Small intestine (tissue), 7 donors: ENCODE data around the gene PHF21A. TPM values are rescaled to one million over a fixed set of nuclear protein-coding genes. Genes with fewer than 3 reads are reported as not detected.
A peak's percentile ranks its signal among the peaks of the same experiment; 100 is the strongest.

ENCODE experiments used
- DNase-seq, 2 donors: peaks; one replicate each; pipeline versions ENCODE4 v3.0.0 to v3.0.0-alpha.2; 2013
- FAIRE-seq: peaks from 2 replicates; lab custom pipeline; 2012; peaks lifted over from hg19 to GRCh38; lab: Jason Lieb, UNC
- H3K27ac ChIP-seq, 3 donors: one replicate each; pipeline ENCODE4 v1.5.1; 2013; ENCODE audit warnings: low read length in 2 of 3, mild to moderate bottlenecking in 2 of 3, control low read depth in 1 of 3, inconsistent platforms in 1 of 3, low read depth in 1 of 3, moderate library complexity in 1 of 3
- H3K27me3 ChIP-seq, 3 donors: one replicate each; pipeline ENCODE4 v1.6.1; 2013; ENCODE audit warnings: low read length in 3 of 3, inconsistent platforms in 1 of 3; ENCODE audit not compliant: control insufficient read depth in 3 of 3, insufficient read depth in 3 of 3
- H3K36me3 ChIP-seq, 3 donors: one replicate each; pipeline ENCODE4 v1.6.1; 2013; ENCODE audit warnings: low read length in 3 of 3, inconsistent platforms in 1 of 3, low read depth in 1 of 3, mild to moderate bottlenecking in 1 of 3, moderate library complexity in 1 of 3; ENCODE audit not compliant: control insufficient read depth in 3 of 3, insufficient read depth in 2 of 3
- H3K4me1 ChIP-seq, 3 donors: one replicate each; pipeline ENCODE4 v1.6.1; 2013; ENCODE audit warnings: low read length in 2 of 3, inconsistent platforms in 1 of 3, low read depth in 1 of 3, mild to moderate bottlenecking in 1 of 3, moderate library complexity in 1 of 3; ENCODE audit not compliant: control insufficient read depth in 3 of 3, insufficient read depth in 2 of 3
- H3K4me3 ChIP-seq, 3 donors: one replicate each; pipeline ENCODE4 v1.5.1; 2013; ENCODE audit warnings: low read length in 3 of 3, control low read depth in 1 of 3, inconsistent platforms in 1 of 3, low read depth in 1 of 3, mild to moderate bottlenecking in 1 of 3, moderate library complexity in 1 of 3
- H3K9me3 ChIP-seq, 2 donors: one replicate each; pipeline ENCODE4 v1.6.1; 2013; ENCODE audit warnings: low read depth in 1 of 2, low read length in 1 of 2; ENCODE audit not compliant: control insufficient read depth in 2 of 2, insufficient read depth in 1 of 2
- WGBS, 3 donors: extraction: QIAGEN DNeasy Blood & Tissue Kit; methylation state at CpG; one replicate each; pipeline ENCODE4 v1.1.7; 2013; 5-methylcytosine and 5-hydroxymethylcytosine counted together
- polyA plus RNA-seq, 4 donors: library from polyadenylated mRNA; stranded (reverse) in 3 of 4; unstranded in 1 of 4; fragments of 200-250 nt in 3 of 4; fragments of 120-200 nt in 1 of 4; gene quantifications; one replicate each; pipeline versions ENCODE4 v1.2.1 to v1.2.3, GENCODE V29; 2013
- donor health status: healthy with polysubstance abuse.
- donor health status: control.
- donor health status: control.
- donor health status: Bipolar disorder and iron deficiency.
- donor health status: healthy.

PHF21A gene
- polyA plus RNA-seq, 4 donors, result 4.9 to 22.6 (median 7.7) TPM

DNA sequence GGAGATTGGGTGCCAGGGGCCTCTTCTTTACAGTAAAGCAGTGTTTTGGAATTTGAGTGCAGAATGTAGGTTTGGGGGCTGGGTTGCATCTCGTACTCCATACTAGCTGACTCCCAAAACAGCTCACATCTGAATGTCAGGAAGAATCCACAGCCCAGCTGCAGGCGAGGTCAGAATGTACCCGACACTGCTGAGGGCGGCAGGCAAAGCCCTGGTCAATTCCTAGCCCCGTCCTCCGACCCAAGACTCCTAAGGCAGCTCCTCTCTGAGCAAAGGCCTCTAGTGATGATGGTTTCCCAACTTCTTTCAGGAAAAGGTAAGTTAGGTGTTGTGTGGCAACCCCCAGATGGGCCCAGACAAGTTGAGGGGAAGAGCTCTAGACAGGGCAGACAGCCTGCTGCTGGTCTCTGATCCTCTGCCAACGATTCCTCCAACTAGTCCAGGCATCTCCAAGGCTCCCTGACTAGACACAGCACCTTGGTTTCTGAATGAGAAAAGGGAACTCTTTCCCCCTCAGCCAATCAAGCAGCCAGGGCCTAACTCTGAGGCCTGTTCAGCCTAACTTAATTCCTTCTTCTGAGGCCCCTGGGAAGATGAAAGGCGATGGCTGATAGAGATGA lies 190.2 kb downstream of the PHF21A start:
- Histone ChIP-seq H3K27me3 (no peaks in the 10 kb centered on the region), H3K4me3 (no peak overlapping the region), H3K4me1 (peaks cover 0 to 15% (median 0%) of the 10 kb centered on the region in 3 donors), H3K9me3 (no peaks in the 10 kb centered on the region), H3K27ac (no peak overlapping the region), H3K36me3 (peaks cover 3 to 71% (median 6%) of the 10 kb centered on the region in 3 donors)
- DNase-seq (no peak), FAIRE-seq (no peak)
- WGBS, 3 donors, result 79 to 83% (median 82%) methylated on average over 8 of the region's 8 CpGs

DNA sequence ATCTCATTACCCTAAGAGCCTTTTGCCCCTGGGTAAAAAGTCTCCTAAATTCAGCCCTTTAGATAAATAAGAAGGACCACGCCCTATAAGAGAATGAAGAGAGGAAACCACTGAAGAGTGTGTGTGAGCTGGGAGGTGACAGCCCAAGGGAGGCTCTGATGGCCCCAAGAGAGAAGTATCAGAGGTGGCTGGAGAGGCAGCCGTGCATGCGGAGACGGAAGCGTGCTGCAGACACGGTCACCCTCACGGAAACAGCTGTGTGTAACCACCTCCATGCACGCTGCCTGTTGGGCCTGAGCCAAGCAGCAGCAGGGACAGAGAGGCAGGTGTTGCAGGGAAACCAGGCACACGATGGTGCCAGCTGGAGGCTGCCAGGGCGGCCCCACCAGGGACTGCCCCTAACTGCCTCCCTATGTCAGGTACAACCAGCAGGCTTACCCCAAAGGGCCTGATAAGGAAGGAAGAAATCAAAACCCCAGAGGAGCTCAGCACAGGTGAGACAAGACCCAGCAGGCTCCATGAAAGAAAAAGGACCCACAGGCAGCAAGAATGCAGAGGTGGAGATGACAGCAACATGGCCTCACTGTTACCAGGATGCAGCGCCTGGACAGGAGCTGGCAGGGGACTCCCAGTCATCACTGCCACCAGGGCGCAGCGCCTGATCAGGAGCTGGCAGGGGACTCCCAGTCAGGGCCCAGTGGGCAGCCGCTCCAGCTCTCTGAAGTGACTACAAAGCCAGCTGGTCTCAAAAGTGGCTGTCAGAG lies 191.0 kb downstream of the PHF21A start:
- peaks cover 0 to 15% (median 0%) of the 10 kb centered on the region in 3 donors for H3K4me1 ChIP-seq
- peak; percentile 45 to 72 for DNase-seq
- H3K4me3 ChIP-seq, result no peak overlapping the region
- H3K27ac ChIP-seq, result peak overlapping the region in 1 of 3 donors; percentile 11
- H3K36me3 ChIP-seq, result peaks cover 2 to 68% (median 3%) of the 10 kb centered on the region in 3 donors
- H3K9me3 ChIP-seq, result no peaks in the 10 kb centered on the region
- WGBS, 3 donors, result 13 to 48% (median 32%) methylated on average over 14 of the region's 14 CpGs
- no peak for FAIRE-seq
- H3K27me3 ChIP-seq, result no peaks in the 10 kb centered on the region

GRCh38 chr11:45929486-45930030 lies 191.7 kb downstream of the PHF21A start:
- no peaks in the 10 kb centered on the region for H3K27me3 ChIP-seq
- H3K27ac ChIP-seq, result peak overlapping the region in 1 of 3 donors; percentile 11
- H3K4me3 ChIP-seq, result no peak overlapping the region
- H3K36me3 ChIP-seq, result peaks cover 2 to 61% (median 3%) of the 10 kb centered on the region in 3 donors
- H3K4me1 ChIP-seq, result peaks cover 0 to 15% (median 0%) of the 10 kb centered on the region in 3 donors
- 47 to 53% (median 48%) methylated on average over 10 of the region's 10 CpGs for WGBS, 3 donors
- FAIRE-seq (no peak), DNase-seq (peak in 1 of 2 donors; percentile 22)
- H3K9me3 ChIP-seq, result no peaks in the 10 kb centered on the region

DNA sequence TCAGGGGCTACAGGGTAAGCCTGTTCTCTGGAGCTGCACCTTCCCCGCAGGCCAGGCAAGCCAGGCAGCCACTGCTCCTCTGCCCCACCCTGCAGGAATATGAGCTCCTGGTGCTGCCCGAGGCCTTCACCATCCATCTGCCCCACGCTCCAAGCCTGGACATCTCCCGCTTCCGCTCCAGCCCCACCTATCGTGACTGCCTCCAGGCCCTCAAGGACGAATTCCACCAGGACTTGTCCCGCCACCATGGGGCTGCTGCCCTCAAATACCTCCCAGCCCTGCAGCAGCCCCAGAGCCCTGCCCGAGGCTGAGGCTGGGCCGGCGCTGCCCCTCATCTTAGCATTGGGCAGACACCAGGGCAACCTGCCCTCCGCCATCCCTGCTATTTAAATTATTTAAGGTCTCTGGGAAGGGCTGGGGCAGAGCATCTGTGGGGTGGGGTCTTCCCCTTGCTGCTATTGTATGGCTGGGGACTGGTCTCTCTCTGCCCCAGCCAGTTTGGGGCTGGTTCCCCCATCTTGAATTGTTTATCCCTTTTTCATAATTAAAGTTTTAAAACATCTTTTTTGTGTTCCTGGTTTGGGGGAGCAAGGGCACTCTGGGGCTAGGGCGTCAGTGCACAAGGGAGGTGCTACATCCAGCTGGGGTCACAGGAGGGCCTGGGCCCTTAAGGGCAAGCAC lies 192.6 kb downstream of the PHF21A start:
- no peak for DNase-seq
- no peak for FAIRE-seq

DNA sequence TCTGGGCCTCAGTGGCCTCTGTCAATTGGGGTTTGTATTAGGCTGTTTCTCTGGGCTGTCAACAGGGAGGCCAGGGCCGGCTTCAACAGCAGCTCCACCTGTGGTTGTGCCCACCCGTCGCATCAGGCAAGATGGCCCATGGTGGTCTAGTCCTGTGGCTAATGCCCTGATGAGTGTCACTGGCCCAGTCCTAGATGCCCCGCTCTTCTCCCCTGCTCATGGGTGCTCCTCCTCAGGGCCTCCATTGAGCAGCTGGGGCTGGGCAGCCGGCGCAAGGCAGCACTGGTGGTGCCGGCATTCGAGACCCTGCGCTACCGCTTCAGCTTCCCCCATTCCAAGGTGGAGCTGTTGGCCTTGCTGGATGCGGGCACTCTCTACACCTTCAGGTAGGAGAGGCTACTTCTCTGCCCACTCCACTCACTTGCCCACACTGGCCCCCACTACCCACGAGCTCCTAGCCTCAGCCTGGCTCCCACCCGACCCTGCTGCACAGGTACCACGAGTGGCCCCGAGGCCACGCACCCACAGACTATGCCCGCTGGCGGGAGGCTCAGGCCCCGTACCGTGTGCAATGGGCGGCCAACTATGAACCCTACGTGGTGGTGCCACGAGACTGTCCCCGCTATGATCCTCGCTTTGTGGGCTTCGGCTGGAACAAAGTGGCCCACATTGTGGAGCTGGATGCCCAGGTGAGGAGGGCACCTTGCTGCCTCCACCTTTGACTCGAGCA lies 193.4 kb downstream of the PHF21A start:
- Histone ChIP-seq H3K4me1 (peaks cover 0 to 15% (median 0%) of the 10 kb centered on the region in 3 donors), H3K36me3 (peaks cover 0 to 46% (median 0%) of the 10 kb centered on the region in 3 donors), H3K27ac (no peak overlapping the region), H3K27me3 (peaks cover 0 to 11% (median 3%) of the 10 kb centered on the region in 3 donors), H3K9me3 (no peaks in the 10 kb centered on the region), H3K4me3 (no peak overlapping the region)
- WGBS, 3 donors, result 91 to 96% (median 91%) methylated on average over 27 of the region's 27 CpGs
- FAIRE-seq (no peak), DNase-seq (no peak)

More for the DNA sequence above, 192.6 kb downstream of the PHF21A start:
- Histone ChIP-seq H3K27ac (no peak overlapping the region), H3K4me1 (peaks cover 0 to 15% (median 0%) of the 10 kb centered on the region in 3 donors), H3K36me3 (peaks cover under 1 to 54% (median 2%) of the 10 kb centered on the region in 3 donors), H3K27me3 (peaks cover 0 to 5% (median 0%) of the 10 kb centered on the region in 3 donors), H3K9me3 (no peaks in the 10 kb centered on the region), H3K4me3 (no peak overlapping the region)
- WGBS, 3 donors, result 82 to 87% (median 82%) methylated on average over 13 of the region's 13 CpGs

DNA sequence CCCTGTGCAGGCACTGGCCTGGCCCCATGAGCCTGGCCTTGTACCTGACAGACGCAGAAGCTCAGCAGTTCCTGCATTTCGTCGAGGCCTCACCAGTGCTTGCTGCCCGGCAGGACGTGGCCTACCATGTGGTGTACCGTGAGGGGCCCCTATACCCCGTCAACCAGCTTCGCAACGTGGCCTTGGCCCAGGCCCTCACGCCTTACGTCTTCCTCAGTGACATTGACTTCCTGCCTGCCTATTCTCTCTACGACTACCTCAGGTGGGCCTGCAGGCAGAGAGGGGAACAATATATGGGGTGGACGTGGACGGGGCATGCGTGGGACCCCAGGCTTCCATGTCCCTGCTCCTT lies 193.9 kb downstream of the PHF21A start:
- Histone ChIP-seq H3K36me3 (peaks cover 0 to 45% (median 0%) of the 10 kb centered on the region in 3 donors), H3K27me3 (peaks cover 0 to 11% (median 3%) of the 10 kb centered on the region in 3 donors), H3K4me1 (peaks cover 0 to 15% (median 1%) of the 10 kb centered on the region in 3 donors), H3K9me3 (no peaks in the 10 kb centered on the region), H3K4me3 (no peak overlapping the region), H3K27ac (no peak overlapping the region)
- DNase-seq (no peak), FAIRE-seq (no peak)
- 65 to 80% (median 80%) methylated on average over 15 of the region's 15 CpGs for WGBS, 3 donors

GRCh38 chr11:45926536-45927331 lies 194.5 kb downstream of the PHF21A start:
- no peaks in the 10 kb centered on the region for H3K9me3 ChIP-seq
- FAIRE-seq (no peak), DNase-seq (no peak)
- no peak overlapping the region for H3K27ac ChIP-seq
- H3K36me3 ChIP-seq, result peaks cover 0 to 39% (median 0%) of the 10 kb centered on the region in 3 donors
- no peak overlapping the region for H3K4me3 ChIP-seq
- WGBS, 3 donors, result 89 to 93% (median 90%) methylated on average over 12 of the region's 12 CpGs
- H3K27me3 ChIP-seq, result peaks cover 0 to 15% (median 3%) of the 10 kb centered on the region in 3 donors
- peaks cover 0 to 17% (median 3%) of the 10 kb centered on the region in 3 donors for H3K4me1 ChIP-seq
